GM23338 (cell line): ENCODE data around the gene CCNG2.

Experiments
- CREB1 ChIP-seq: fragments of 250-450 bp; sonication (Bioruptor Pico); IDR thresholded peaks from 2 replicates; pipeline ENCODE4 v1.5.0; 2020; ENCODE audit warnings: low read depth, mild to moderate bottlenecking, moderate library complexity
- CTCF ChIP-seq, 2 experiments: fragments of 200-600 bp in 1 of 2; sonication (generic) in 1 of 2; conservative IDR thresholded peaks; 2 replicates each; pipeline versions ENCODE4 v1.5.1 to v1.6.1; 2016 to 2017; ENCODE audit warnings: antibody characterized with exemption in 2 of 2, low read depth in 2 of 2, mild to moderate bottlenecking in 2 of 2, moderate library complexity in 1 of 2
- EZH2 ChIP-seq: fragments of 200-600 bp; sonication (generic); IDR thresholded peaks from one replicate; pipeline ENCODE4 v1.8.0; 2017; ENCODE audit warnings: antibody characterized with exemption, mild to moderate bottlenecking, low read depth; ENCODE audit not compliant: unreplicated experiment
- EZH2phosphoT487 ChIP-seq: fragments of 200-600 bp; sonication (generic); IDR thresholded peaks from one replicate; pipeline ENCODE4 v1.8.1; 2018; ENCODE audit warnings: antibody characterized with exemption; ENCODE audit not compliant: unreplicated experiment
- JUNB ChIP-seq: IDR thresholded peaks from one replicate; pipeline ENCODE4 v1.6.1; 2016; ENCODE audit warnings: antibody characterized with exemption; ENCODE audit not compliant: unreplicated experiment
- NANOG ChIP-seq: IDR thresholded peaks from 2 replicates; pipeline ENCODE4 v1.6.1; 2016; ENCODE audit warnings: antibody characterized with exemption, borderline replicate concordance
- POLR2AphosphoS5 ChIP-seq: IDR thresholded peaks from 2 replicates; pipeline ENCODE4 v1.6.1; 2016; ENCODE audit warnings: antibody characterized with exemption, low read depth
- ZNF114 ChIP-seq: fragments of 250-450 bp; sonication (Bioruptor Pico); IDR thresholded peaks from 2 replicates; pipeline ENCODE4 v1.5.0; 2020; ENCODE audit warnings: mild to moderate bottlenecking, moderate library complexity
- ZNF462 ChIP-seq: fragments of 250-450 bp; sonication (Bioruptor Pico); IDR thresholded peaks from 2 replicates; pipeline ENCODE4 v1.5.0; 2020; ENCODE audit warnings: mild to moderate bottlenecking, moderate library complexity
- TF ChIP-seq, protein P1 (sequence below): IDR thresholded peaks from one replicate; pipeline ENCODE4 v1.6.1; 2018; ENCODE audit warnings: antibody characterized with exemption; ENCODE audit not compliant: unreplicated experiment

GRCh38 chr4:77196866-77197265, 39.9 kb downstream of the CCNG2 start:
- TF ChIP-seq CTCF (conservative IDR thresholded peaks at IDR 0.05; ENCODE audit: low read depth in 2 of 2) = no peak
- TF ChIP-seq EZH2 = no peak
- no peak for TF ChIP-seq EZH2phosphoT487
- TF ChIP-seq JUNB = no peak
- no peak for TF ChIP-seq ZNF114 (CRISPR knock-in tag)
- no peak for TF ChIP-seq POLR2AphosphoS5
- TF ChIP-seq, protein P1, sequence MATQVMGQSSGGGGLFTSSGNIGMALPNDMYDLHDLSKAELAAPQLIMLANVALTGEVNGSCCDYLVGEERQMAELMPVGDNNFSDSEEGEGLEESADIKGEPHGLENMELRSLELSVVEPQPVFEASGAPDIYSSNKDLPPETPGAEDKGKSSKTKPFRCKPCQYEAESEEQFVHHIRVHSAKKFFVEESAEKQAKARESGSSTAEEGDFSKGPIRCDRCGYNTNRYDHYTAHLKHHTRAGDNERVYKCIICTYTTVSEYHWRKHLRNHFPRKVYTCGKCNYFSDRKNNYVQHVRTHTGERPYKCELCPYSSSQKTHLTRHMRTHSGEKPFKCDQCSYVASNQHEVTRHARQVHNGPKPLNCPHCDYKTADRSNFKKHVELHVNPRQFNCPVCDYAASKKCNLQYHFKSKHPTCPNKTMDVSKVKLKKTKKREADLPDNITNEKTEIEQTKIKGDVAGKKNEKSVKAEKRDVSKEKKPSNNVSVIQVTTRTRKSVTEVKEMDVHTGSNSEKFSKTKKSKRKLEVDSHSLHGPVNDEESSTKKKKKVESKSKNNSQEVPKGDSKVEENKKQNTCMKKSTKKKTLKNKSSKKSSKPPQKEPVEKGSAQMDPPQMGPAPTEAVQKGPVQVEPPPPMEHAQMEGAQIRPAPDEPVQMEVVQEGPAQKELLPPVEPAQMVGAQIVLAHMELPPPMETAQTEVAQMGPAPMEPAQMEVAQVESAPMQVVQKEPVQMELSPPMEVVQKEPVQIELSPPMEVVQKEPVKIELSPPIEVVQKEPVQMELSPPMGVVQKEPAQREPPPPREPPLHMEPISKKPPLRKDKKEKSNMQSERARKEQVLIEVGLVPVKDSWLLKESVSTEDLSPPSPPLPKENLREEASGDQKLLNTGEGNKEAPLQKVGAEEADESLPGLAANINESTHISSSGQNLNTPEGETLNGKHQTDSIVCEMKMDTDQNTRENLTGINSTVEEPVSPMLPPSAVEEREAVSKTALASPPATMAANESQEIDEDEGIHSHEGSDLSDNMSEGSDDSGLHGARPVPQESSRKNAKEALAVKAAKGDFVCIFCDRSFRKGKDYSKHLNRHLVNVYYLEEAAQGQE = no peak
- TF ChIP-seq NANOG = no peak
- no peak for TF ChIP-seq ZNF462 (CRISPR knock-in tag)
- TF ChIP-seq CREB1 (CRISPR knock-in tag) = no peak
